ENCODE measurements around the gene DDX11. TPM values are rescaled to one million over a fixed set of nuclear protein-coding genes. Genes with fewer than 3 reads are reported as not detected.
"Not testable (repeated sequence)": the region's sequence is repeated elsewhere in the genome, so short reads cannot be mapped to it uniquely, and the experiment has no call there.

The DDX11 gene
- total and polyA plus RNA-seq, 5 donors, result 5.4 to 16.5 (median 7.8) TPM

GRCh38 chr12:31066196-31066595, 7.5 kb upstream of the DDX11 start:
- H3K27me3 ChIP-seq (ENCODE audit: control insufficient read depth, insufficient read depth); DNase-seq; H3K4me3 ChIP-seq (ENCODE audit: low read length); H3K4me1 ChIP-seq (ENCODE audit: control insufficient read depth, insufficient read depth, low read length); H3K27ac ChIP-seq (ENCODE audit: low read length); intact Hi-C loops (cut with DNase I); H3K9me3 ChIP-seq (ENCODE audit: control insufficient read depth, low read length): not testable (repeated sequence)
- 50% methylated on average over 3 of the region's 3 CpGs for WGBS
- peak in 1 of 2 donors; percentile 22 for ATAC-seq

DNA sequence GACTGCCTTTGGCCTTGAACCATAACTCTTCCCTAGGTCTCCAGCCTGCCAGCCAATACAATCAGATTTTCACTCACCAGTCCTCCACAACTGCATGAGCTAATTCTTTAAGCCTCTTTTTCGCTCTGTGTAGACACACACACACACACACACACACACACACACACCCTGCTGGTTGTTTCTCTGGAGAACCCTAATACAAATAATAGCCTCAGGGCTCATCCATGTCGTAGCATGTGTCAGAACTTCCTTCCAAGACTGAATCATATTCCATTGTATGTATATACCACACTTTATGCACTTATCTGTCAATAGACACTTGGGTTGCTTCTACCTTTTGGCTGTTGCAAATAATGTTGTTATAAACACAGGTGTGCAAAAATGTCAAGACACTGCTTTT, 6.0 kb upstream of the DDX11 start:
- H3K4me1 ChIP-seq (ENCODE audit: control insufficient read depth, insufficient read depth, low read length); intact Hi-C loops (cut with DNase I); DNase-seq; ATAC-seq; H3K9me3 ChIP-seq (ENCODE audit: control insufficient read depth, low read length); H3K27me3 ChIP-seq (ENCODE audit: control insufficient read depth, insufficient read depth); H3K27ac ChIP-seq (ENCODE audit: low read length); H3K4me3 ChIP-seq (ENCODE audit: low read length): not testable (repeated sequence)
- 79% methylated on average over 2 of the region's 2 CpGs for WGBS

DNA sequence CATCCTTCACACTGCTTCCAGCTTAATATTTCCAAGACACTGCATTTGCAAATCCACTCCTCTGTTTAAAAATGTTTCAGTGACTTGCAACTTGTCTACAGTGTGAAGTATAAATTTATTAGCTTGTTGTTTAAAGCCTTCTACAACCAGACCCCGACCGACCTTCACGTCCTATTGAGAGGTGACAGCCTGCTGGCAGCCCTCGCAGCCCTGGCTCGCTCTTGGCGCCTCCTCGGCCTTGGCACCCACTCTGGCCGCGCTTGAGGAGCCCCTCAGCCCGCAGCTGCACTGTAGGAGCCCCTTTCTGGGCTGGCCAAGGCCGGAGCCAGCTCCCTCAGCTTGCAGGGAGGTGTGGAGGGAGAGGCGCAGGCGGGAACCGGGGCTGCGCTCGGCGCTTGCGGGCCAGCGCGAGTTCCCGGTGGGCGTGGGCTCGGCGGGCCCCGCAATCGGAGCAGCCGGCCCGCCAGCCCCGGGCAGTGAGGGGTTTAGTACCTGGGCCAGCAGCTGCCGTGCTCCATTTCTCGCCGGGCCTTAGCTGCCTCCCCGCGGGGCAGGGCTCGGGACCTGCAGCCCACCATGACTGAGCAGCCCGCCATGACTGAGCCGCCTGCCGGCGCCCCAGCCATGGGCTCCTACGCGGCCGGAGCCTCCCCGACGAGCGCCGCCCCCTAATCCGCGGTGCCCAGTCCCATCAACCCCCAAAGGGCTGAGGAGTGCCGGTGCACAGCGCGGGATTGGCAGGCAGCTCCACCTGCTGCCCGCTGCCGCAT, 2.5 kb upstream of the DDX11 start:
- H3K27me3 ChIP-seq (ENCODE audit: control insufficient read depth, insufficient read depth); H3K9me3 ChIP-seq (ENCODE audit: control insufficient read depth, low read length); H3K27ac ChIP-seq (ENCODE audit: low read length); H3K4me1 ChIP-seq (ENCODE audit: control insufficient read depth, insufficient read depth, low read length); ATAC-seq; intact Hi-C loops (cut with DNase I); H3K4me3 ChIP-seq (ENCODE audit: low read length); DNase-seq: not testable (repeated sequence)
- WGBS, result 95% methylated on average over 39 of the region's 53 CpGs

DNA sequence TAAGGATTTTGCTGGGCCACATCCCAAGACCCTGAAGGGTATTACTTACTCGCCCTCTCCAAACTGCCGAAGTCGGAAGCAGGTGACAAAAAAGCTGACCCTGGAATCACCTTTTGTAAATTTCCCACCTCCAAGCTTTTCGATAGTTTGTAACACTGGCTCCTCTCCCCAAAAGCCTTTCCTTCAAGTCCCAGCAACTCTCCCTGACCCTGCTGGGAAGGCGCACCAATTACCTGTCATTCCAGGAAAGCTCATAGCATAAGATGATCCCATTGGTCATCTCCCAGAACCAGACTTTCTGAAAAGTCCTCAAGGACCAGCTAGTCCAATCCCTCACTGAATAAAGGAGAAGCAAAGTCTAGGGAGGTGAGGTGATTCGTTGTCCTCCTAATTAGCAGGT, 698 bp upstream of the DDX11 start:
- H3K4me3 ChIP-seq (ENCODE audit: low read length); DNase-seq; intact Hi-C loops (cut with DNase I); H3K27ac ChIP-seq (ENCODE audit: low read length); ATAC-seq; H3K4me1 ChIP-seq (ENCODE audit: control insufficient read depth, insufficient read depth, low read length); H3K27me3 ChIP-seq (ENCODE audit: control insufficient read depth, insufficient read depth); H3K9me3 ChIP-seq (ENCODE audit: control insufficient read depth, low read length): not testable (repeated sequence)
- 57% methylated on average over 6 of the region's 6 CpGs for WGBS

DNA sequence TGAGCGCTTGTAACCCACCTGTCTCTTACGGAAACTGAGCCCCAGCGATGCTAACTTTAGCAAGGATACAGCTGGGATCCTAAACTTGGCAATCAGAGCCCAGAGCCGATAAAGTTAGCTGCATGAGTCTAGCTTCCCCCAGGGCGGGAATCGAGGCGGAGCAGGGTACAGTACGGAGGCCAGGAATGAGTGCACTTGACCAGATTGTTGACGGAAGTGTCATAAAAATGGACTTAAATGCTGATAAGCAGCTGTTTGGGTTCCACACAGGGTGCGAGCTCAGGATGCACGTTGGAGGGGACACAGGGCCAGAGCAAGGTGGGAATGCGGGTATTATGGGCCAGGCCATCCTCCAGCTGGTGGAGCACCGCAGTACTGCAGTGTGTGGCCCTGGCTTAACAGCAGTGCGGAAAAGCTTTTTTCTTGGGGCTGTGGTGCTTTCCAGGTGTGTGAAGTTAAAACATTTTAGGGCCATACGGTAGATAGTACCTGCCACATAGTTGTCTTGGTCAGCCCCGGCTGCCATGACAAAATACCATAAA, 744 bp downstream of the DDX11 start:
- DNase-seq (peak in 1 of 3 donors; percentile 19), ATAC-seq (peak; percentile 30 to 66)
- H3K4me1 ChIP-seq (ENCODE audit: control insufficient read depth, insufficient read depth, low read length); H3K9me3 ChIP-seq (ENCODE audit: control insufficient read depth, low read length); H3K27me3 ChIP-seq (ENCODE audit: control insufficient read depth, insufficient read depth); intact Hi-C loops (cut with DNase I): not testable (repeated sequence)
- WGBS, result 6% methylated on average over 16 of the region's 16 CpGs
- peak overlapping the region; percentile 11 for H3K27ac ChIP-seq (ENCODE audit: low read length)
- peak overlapping the region; percentile 67 for H3K4me3 ChIP-seq (ENCODE audit: low read length)

GRCh38 chr12:31076150-31076549, 2.5 kb downstream of the DDX11 start:
- H3K4me3 ChIP-seq (ENCODE audit: low read length); DNase-seq; H3K27me3 ChIP-seq (ENCODE audit: control insufficient read depth, insufficient read depth); intact Hi-C loops (cut with DNase I); H3K27ac ChIP-seq (ENCODE audit: low read length); ATAC-seq; H3K9me3 ChIP-seq (ENCODE audit: control insufficient read depth, low read length); H3K4me1 ChIP-seq (ENCODE audit: control insufficient read depth, insufficient read depth, low read length): not testable (repeated sequence)
- WGBS, result 87% methylated on average over 11 of the region's 11 CpGs

DNA sequence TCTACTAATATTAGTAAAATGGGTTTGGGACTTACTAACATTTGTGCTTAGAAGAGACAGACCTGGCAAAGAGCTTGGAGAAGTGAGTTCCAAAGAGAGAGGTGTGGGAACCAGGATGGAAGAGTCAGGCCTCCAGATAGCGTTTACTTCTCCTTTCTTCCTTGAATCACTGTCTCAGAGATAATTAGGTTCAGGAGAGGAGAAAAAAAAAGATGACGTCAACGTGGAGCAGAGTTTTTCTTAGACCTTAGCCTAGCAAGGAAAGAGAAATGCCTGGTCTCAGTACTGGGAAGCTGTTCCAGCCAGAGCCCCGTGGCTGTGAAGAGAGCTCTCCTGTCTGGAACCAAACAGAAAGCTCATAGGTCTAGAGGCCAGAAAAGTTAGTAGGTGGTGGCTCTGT, 3.4 kb downstream of the DDX11 start:
- H3K4me1 ChIP-seq (ENCODE audit: control insufficient read depth, insufficient read depth, low read length); DNase-seq; H3K27me3 ChIP-seq (ENCODE audit: control insufficient read depth, insufficient read depth); H3K9me3 ChIP-seq (ENCODE audit: control insufficient read depth, low read length); H3K4me3 ChIP-seq (ENCODE audit: low read length); intact Hi-C loops (cut with DNase I); ATAC-seq; H3K27ac ChIP-seq (ENCODE audit: low read length): not testable (repeated sequence)
- 86% methylated on average over 4 of the region's 4 CpGs for WGBS

DNA sequence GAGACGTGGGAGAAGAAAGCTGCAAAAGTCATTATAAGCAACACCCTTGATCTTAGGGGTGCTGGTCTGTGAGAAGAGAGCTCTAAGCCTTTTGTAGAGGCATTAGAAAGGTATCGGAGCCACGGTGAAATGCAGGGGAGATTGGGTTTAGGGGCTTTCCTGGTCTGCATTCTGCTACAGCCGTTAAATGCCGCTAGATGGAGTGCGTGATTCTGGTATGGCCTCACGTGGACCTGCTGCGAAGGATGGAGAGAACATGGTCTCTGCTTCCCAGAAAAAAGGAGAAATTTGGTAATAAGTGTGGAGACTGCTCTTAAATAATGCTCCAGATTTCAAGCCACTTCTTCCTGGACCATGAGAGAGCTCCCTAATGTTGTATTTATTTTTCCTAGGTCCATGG, 4.3 kb downstream of the DDX11 start:
- H3K4me1 ChIP-seq (ENCODE audit: control insufficient read depth, insufficient read depth, low read length); DNase-seq; H3K9me3 ChIP-seq (ENCODE audit: control insufficient read depth, low read length); H3K4me3 ChIP-seq (ENCODE audit: low read length); H3K27me3 ChIP-seq (ENCODE audit: control insufficient read depth, insufficient read depth); ATAC-seq; H3K27ac ChIP-seq (ENCODE audit: low read length); intact Hi-C loops (cut with DNase I): not testable (repeated sequence)
- WGBS, result 98% methylated on average over 8 of the region's 8 CpGs

- H3K4me1 ChIP-seq (ENCODE audit: control insufficient read depth, insufficient read depth, low read length); H3K27me3 ChIP-seq (ENCODE audit: control insufficient read depth, insufficient read depth); ATAC-seq; intact Hi-C loops (cut with DNase I); DNase-seq; H3K27ac ChIP-seq (ENCODE audit: low read length); H3K9me3 ChIP-seq (ENCODE audit: control insufficient read depth, low read length); H3K4me3 ChIP-seq (ENCODE audit: low read length): not testable (repeated sequence)
- WGBS, result 92% methylated on average over 4 of the region's 6 CpGs
Measured at GRCh38 chr12:31079421-31079820, 5.8 kb downstream of the DDX11 start.

GRCh38 chr12:31080221-31080620, 6.6 kb downstream of the DDX11 start:
- DNase-seq; H3K9me3 ChIP-seq (ENCODE audit: control insufficient read depth, low read length); H3K4me3 ChIP-seq (ENCODE audit: low read length); ATAC-seq; H3K27me3 ChIP-seq (ENCODE audit: control insufficient read depth, insufficient read depth); H3K4me1 ChIP-seq (ENCODE audit: control insufficient read depth, insufficient read depth, low read length); intact Hi-C loops (cut with DNase I); H3K27ac ChIP-seq (ENCODE audit: low read length): not testable (repeated sequence)
- 54% methylated on average over 6 of the region's 6 CpGs for WGBS

DNA sequence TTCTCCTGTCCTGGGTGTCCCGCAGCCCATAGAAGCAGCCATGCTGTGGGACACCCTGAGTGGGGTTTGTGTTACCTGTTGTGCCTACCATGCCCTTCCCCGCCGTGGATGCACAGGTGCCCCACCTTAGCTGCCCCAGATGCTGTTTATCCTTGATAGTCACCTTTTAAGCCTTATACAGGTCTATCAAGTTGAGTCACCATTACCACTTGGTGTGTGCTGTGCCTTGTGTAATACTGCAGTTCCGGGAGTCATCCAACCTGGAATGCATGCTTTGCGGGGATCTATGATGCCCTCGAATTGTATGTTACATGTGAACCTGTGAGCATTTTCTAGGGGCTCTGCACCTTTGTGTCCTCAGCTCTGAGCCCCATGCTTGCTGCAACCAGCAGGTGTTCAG, 7.6 kb downstream of the DDX11 start:
- ATAC-seq, result not testable (repeated sequence)
- 93% methylated on average over 6 of the region's 6 CpGs for WGBS

More for the DNA sequence above, 7.6 kb downstream of the DDX11 start:
- intact Hi-C loops (cut with DNase I); DNase-seq; H3K27ac ChIP-seq (ENCODE audit: low read length); H3K9me3 ChIP-seq (ENCODE audit: control insufficient read depth, low read length); H3K4me1 ChIP-seq (ENCODE audit: control insufficient read depth, insufficient read depth, low read length); H3K27me3 ChIP-seq (ENCODE audit: control insufficient read depth, insufficient read depth); H3K4me3 ChIP-seq (ENCODE audit: low read length): not testable (repeated sequence)

Data from right cardiac atrium (tissue), 5 donors.